Femur (tissue), 1 donor: ENCODE measurements around the gene RNASE7.
"Not testable (repeated sequence)": the region's sequence is repeated elsewhere in the genome, so short reads cannot be mapped to it uniquely, and the experiment has no call there.

ENCODE experiments used
- DNase-seq: peaks from one replicate; pipeline ENCODE4 v3.0.0-alpha.2; 2017

The RNASE7 gene, protein sequence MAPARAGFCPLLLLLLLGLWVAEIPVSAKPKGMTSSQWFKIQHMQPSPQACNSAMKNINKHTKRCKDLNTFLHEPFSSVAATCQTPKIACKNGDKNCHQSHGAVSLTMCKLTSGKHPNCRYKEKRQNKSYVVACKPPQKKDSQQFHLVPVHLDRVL

DNA sequence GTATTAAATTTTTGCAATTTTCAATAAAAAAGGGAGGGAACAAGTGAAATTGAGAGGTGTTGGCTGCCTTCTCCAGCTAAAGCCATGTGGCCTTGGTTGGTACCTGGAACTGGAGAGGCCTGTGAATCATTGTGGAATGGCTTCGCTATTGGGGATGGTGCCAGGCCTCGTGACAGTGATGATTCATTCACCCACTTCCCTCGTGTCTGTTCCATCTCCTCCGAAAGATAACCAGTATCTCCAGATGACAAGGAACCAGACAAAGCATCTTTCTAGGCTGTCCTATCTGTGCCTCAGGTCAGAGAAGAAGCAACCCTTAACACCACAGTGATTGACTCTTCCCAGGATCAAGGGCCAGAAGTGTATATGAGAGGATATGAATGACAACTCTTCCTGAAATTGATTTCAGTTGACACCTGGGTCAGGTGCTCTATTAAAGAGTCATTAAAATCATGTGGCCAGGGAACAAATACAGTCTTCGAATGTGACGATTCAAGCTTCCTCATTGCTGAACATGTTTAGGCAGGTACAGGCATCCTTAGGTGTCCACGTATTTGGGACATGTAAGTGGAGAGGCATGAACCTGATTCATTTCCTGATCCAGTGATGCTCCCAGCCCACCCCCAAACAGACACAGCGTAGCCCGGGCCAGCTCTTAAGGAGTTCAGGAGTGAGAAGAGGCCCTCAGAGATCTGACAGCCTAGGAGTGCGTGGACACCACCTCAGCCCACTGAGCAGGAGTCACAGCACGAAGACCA, at the start of gene RNASE7:
TSS of gene RNASE7 (plus strand) at position 687 of the 758 bp plus-strand sequence. CDS start 631 bp downstream, outside the sequence.
- DNase-seq: no peak

DNA sequence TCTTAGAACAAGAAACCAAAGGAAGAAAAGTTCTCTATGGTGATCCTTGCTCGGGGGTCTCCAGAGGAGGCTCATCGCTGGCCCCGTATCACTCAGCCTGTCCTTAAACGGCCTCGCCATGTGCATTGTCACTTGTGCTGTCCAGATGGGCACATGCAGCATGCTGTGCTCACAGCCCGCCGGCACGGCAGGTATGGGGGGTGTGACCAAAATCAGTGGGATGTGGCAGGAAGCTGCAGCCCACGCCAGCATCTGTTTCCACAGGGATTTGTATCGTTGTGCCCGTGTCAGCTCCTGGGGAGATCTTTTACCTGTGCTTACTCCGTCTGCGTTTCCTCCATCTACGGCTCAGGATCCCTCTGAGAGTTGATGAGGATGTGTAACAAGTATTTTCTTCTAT, 45.6 kb upstream of the RNASE7 start:
- no peak for DNase-seq

DNA sequence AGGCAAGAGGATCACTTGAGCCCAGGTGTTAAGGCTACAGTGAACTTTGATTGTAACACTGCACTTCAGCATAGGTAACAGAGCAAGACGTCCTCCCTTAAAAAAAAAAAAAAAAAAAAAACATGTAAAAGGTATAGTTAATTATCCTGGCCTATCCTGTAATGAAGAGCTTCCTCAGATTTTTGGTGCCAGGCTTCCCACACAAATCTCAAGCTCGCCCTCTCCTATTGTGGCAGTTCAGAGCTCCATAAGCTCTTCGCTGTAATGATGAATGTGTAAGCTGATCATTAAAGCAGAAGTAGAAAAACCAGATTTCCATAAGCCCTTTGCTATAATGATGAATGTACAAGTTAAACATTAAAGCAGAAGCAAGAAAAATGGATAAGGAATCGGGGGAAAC, 45.0 kb upstream of the RNASE7 start:
- DNase-seq: no peak

DNA sequence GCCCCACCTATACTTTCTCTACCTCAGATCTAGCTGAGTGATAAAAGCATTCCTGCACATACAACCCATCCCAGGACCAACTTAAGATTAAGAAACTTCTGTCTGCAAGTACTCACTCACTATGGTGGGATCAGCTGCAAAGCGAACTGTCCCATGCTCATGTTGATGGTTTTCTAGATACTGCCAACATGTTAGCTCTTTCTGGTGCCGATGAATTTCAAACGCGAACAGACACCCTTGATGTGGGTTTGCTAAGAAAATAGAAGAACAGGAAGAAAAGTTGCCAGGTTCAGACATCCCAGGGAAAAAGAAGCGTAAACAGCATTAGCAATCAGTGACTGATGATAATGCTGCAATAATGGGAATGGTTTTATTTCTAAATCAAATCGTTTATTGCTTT, 44.6 kb upstream of the RNASE7 start:
- DNase-seq: no peak

DNA sequence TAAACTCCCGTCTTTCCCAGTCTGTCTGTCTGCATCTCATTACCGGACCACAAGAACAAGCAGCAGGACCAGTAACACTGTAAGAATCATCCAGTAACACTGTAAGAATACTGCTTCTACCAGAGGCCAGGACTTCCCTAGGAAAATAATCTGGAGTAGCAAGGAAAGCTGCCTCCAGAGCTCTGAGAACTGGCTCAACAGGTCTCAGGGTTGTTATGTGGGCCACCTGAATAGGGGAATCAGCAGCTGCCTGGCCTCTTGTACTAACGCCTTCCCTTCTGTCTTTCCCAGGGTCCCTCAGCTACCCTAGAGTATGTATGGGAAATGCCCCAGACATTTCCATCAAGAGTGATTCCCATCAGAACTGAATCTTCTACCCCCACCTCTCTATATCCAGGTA, 44.0 kb upstream of the RNASE7 start:
- DNase-seq: no peak

DNA sequence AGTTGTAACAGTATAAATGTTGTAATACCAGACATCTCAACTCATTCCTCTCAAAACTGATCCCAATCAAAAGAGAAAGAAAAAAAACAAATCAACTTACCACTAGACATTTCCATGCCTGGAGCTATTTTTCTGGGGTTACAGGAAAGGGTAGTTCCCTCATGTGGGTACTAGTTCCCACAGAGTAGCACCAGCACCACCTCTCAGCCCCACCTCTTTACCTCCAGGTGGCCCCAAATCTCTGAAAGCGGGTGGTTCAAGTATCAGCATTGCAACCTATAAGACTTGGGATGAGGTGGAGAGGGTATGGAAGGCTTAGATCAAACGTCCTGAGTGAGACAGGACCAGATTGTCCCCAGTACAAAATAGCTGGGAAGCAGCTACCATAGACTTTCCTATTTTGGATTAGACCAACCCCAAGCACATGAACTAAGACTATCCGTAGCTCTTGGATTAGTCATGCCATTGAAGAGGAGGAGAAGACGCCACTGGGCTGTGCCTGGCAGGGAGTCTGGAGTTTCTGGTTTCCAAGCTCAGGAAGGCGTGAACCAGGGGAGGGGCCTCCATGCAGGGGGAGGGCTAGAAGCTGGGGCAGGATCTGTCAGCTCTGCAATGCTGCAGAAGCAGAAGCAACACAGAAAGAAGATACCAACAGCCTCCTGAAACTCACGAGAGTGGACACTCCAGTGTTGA, 43.3 kb upstream of the RNASE7 start, which contains the start of gene SLC39A2:
TSS of gene SLC39A2 (plus strand) at position 620 of the 693 bp plus-strand sequence. CDS start 154 bp downstream, outside the sequence.
- DNase-seq: no peak

DNA sequence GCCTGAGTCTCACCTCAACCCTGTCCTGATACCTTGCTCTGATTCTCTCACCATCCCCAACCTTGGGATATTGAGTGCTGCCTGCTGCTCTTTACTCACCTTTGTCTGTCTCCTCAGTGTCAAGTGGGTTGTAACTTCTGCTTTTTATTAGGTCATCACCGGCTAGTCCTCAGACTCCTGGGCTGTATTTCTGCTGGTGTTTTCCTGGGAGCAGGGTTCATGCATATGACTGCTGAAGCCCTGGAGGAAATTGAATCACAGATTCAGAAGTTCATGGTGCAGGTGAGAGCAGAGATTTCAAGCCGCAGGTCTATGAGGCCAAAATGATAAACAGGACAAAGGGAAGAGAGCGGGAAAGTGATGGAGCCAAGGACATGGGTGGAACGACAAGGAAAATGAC, 42.6 kb upstream of the RNASE7 start:
- DNase-seq: no peak

DNA sequence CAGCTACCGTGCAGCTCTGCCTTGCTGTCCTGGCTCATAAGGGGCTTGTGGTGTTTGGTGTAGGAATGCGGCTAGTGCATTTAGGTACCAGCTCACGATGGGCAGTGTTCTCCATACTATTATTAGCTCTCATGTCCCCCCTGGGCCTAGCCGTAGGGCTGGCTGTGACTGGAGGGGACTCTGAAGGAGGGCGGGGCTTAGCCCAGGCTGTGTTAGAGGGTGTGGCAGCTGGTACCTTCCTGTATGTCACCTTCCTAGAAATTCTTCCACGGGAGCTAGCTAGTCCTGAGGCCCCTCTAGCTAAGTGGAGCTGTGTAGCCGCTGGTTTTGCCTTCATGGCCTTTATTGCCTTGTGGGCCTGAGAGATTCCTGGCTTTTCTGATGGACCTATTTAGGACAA, 40.9 kb upstream of the RNASE7 start:
- DNase-seq: no peak

DNA sequence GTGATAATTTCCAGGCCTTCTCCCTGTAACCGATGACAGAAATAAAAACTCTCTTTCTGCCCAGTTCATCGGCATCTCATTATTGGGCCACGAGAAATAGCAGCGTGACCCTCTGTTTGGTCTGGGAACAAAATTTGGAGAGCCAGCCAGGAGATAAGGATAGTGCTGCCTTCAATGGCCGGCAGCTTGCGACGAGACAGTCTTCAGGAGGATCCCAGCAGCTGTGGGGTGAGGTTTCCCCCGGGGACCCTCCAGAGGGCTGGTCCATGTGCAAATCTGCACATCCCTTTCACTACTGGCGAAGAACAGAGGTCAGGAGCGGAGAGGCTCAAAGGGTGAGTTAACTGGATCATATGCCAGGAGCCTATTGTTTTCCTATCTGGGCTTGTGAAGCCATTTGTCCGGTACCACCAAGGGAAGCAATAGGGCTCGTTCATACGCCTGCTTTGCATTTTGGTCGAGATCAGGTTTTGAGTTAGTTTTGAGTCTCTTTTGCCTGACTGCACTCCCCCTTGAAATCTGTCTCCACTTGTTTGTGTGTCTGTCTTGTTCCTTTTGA, 38.3 kb upstream of the RNASE7 start:
- DNase-seq: no peak

DNA sequence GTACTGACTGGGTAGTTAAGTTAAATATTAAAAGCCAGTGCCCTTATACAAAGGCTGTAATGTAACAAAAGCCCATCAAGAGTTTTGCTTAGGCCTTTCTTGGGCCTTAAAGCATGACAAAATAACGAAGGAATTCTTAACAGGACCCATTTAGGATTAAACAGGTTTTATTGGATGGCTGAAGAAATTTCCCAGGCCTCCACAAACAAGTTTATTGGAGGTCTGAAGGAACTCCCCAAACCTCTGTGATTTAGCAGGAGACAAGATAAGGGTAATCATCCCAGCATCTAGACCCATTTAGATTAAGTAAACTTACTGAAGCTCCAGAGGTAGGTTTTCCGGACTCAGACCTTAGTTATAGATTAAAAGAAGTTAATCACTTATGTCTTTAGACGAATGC, 32.4 kb upstream of the RNASE7 start:
- DNase-seq: not testable (repeated sequence)

DNA sequence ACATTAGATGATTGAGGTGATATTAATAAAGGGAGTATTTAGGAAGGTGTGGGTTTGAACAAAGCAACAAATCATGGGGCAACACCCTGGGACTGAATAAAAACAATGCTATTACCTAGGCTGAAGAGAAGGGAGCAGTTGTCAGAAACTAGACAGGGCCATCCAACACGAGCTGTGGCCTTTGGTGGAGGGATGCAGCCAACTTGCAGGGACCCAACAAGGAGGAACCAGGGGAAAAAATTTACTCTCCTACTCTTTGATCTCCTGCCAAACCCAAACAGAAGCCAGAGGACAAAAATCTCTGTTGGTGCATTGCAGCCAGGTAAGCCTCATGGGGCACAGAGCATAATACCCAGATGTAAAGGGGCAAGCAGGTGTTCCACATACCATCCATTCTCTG, 31.0 kb upstream of the RNASE7 start:
- no peak for DNase-seq

DNA sequence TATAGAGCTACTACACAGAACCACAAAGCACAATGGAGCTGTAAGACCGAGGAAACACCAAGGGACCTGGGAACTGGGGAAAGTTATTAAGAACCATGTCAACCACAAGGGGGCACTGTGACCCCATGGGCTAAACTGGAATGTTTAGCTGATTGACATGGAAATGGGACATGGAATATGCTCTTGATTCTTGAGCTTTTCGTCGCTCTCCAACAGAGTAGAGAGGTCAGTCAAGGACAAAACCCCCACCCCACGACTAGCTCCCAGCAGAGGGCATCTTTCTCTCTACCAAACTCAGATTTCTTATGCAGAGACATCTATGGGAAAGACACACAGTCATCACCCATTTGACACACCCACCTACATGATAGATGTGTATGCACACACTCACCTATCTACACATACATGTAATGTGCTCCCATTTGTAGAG, 27.4 kb upstream of the RNASE7 start:
- DNase-seq: peak; percentile 91

DNA sequence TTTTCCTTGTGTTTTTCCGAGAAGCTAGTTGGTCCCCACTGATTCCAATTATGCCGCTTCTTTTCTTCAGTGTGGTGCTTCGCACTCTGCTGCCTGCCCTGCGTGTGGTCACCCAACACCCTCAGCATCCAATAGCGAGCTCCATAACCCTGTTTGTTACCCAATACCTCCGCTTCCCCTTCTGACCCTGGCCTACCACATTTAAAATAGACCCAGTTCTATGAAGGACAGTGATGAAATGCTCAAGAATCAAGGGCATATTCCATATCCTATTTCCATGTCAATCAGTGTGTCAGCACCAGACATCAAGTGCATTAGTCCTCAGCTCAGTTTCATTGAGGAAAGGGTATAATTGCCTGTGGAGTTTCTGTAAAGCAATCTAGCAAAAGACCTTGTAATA, 26.9 kb upstream of the RNASE7 start:
- DNase-seq: no peak

DNA sequence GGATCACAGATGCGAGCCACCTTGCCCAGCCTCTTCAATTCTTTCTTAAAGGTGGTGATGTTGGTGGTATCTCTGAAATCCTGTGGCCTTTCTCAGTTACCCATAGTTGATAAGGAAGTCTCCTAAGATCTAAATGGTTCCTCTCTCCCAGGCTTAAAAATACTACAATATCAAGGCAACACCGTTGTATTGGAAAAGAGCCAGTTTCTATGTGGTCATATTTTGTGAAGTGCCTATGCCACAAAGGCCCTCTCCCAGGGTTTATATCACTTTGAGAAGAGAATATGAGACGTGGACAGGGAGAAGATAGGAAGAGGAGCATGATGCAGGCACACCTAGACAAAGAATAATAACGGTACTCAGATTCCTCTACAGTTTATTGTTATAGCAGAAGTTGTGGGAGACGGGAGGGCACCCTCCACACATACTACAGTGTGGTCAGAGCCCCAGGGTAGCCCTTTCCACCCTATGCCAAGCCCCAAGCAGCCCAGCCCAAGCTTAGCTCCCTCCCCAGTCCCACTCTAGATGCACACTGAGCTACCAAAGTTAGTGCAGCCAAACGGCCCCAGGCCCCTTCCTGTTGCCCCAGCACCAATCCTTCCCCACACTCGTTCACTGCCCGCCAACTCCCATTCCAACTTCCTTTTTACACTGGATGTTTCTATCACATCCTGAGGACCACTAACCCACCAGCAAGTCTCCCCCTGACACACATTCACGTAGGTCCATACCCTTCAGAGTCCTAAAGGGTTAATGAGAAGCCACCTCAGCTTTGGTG, 25.6 kb upstream of the RNASE7 start:
- DNase-seq: no peak

DNA sequence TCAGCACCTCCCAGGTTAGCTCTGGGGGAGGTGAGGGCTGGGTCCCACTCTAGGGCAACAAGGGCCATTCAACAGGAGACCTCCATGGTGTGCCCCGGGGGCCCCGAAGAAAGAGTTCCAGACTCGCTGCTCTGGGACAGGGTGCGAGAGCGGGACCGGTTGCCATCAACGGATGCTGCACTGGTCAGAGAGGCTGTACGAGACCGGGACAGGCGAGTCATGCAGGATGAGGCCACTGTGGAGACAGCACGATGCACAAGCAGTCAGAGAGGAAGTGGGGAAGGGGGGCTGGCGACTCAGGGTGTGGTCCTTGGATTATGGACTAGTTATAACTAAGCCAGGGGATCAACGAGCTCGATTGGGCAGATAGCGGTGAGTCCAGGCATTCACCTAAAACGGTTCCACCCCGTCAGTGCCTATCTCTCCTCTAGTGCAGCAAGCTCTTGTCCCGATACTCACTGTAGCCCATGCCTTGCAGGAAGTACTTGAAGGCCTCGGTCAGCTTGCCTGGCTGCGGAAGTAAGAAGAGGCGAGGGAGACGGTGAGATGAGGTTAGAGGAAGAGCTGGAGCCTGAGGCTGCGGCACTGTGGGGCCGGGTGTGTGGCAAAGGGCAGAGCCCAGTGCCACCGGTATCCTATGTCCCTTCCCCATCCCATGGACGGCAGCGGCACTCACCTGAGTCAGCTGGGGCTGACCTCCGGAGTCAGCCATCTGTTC, 24.5 kb upstream of the RNASE7 start:
- no peak for DNase-seq

DNA sequence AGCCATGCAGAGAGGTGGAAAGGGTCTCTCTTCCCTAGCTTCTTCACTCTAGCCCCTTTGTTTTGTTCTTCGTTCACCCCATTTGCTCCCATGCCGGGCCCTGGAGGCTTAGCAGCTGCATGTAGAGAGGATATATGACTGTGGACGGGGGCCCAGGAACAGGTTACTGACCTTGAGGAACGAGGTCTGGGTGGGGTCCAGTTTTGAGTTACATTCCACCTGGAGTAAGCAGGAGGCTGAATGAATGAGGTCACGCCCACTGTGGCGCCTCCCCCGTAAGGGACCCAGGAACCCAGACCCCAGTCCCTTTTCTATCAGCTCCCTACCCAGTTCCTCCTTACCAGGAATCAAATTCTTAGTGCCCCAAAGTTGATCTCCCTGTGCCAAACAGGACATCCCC, 23.9 kb upstream of the RNASE7 start:
- DNase-seq: no peak

DNA sequence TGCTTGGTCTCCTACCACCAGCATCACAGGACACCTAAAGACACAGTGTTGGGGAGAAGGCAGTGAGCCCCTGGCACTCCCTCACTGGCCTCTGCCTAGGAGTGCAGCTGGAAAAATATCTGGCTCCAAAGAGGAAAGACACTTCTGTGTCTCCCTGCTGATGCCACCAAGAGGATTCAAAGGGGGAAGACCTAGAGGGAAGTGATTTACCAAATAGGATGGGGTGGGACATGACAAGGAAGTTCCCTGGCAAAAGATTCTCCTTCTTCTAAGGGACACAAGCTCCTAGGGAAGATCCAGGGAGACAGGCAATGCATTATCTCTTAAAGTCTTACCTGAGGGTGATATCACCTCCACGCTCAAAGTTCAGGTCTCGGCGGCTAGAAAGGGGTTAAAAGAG, 23.4 kb upstream of the RNASE7 start:
- DNase-seq: no peak

DNA sequence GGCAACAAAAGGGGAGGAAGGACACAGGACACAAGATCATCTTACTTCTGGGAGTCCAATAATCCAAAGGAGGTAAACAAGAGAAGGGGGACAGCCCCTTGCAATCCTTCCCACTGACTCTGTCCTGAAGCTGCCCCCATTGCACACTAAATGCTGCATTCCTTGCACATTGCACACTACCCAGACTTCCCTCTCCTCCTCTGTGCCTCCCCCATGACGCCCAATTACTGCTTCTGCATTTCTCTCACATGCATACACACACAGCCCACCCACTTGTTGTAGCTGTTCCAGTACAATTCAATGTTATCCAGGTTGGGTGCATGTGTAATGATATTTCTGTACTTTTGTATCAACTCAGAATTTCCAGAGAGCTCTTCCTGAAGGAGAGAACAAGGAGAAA, 22.8 kb upstream of the RNASE7 start:
- no peak for DNase-seq

DNA sequence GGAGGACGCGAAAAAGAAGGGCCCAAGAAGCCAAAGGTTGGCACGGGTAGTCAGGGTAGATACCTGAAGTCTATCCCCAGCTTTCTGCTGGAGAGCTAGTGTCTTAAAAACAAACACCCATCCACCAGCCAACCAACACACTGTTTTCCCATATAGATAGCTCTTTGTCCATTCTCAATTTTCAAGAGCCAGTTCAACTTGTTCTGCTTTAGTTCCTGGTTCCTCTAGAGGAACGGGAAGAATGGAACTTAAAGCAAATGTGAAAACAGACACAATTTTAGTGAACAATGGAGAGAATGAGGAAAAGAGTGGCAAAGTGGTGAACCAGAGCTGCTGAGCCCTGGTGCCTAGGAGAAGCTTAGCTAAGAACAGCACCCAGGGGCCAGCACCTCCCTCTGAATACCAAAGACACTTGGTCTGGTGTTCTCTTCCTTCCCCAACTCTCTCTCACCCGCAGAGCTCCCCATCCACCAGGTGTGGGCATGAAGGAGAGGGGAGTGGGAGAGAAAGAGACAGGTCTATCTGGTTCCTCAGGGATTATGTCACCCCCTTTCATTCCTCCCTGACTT, 21.1 kb upstream of the RNASE7 start:
- no peak for DNase-seq

DNA sequence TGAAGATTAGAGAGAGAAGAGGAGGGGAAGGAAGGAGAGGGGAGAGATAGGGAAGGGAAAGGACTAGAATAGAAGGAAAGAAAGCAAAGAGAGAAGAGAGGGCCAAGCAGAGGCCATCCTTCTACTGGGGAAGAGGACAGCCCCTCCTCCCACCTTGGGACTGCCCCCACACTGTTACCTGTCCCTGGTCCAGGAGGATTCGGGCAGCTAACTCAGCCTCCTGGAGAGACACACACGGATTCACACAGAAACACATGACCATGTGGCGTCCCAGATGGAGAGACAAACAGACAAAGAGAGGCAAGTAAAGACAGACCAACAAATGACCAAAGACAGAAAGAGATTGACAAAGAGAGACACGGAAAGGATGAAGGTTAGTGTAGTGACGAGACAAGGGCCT, 19.5 kb upstream of the RNASE7 start:
- DNase-seq: no peak

DNA sequence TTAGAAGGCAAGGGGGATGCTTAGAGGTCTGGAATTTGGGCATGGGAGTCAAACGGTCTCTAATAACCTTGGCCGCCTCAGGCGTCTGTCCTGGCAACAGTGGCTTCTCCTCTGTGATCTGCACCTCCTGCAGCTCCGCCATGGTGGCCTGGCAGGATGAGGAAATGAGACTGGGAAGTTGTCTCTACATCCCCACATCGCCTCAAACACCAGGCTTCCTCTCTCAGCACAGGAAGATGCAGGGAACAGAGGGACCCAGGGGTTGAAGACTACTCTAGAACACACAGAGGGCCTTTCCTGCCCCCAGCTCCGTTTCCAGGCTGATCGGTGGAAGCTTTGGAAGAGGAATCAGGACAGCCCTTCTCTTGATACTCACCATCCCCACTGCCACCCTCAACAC, 19.0 kb upstream of the RNASE7 start:
- DNase-seq: no peak
